Measurements from ENCODE around the gene CDK5R2.

DNA sequence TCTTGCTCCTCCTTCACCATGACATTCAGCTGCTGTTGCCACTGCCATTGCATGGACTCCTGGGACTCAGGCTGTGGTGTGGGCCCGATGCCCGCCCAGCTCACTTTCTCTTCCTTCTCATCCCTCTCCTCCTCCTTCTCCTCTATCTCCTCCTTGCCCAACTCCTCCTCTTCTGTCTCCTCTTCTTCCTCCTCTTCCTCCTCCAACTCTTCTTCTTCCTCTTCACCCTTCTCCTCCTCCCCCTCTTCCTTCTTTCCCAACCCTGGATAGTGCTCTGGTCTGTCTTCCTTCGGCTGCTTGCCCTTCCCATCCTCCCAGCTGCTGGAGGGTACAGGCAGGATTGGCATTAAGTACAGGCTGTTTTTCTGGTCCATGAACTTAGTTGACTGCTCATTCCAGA is 44.5 kb downstream of the CDK5R2 start:
- TF ChIP-seq CTCF (IDR thresholded peaks at IDR 0.05; ENCODE audit: low read depth, low read length, poor library complexity, severe bottlenecking) = no peak
- TF ChIP-seq EZH2phosphoT487 (IDR thresholded peaks at IDR 0.05; ENCODE audit: borderline replicate concordance, low read length) = no peak

Data from DOHH2 (cell line).